SK-N-SH treated with all-trans-retinoic acid at 6 μM for 48 hours (cell line): ENCODE measurements around the gene SBNO1.

Experiments used
- ATAC-seq: fragments of 200-7000 bp; cut with Tn5 transposase; 3 replicates; pipeline ENCODE4 v1.9.1; 2020; ENCODE audit warnings: mild to moderate bottlenecking, moderate library complexity
- BACH2 ChIP-seq: fragments of 250-450 bp; sonication (Bioruptor Pico); IDR thresholded peaks from 2 replicates; pipeline ENCODE4 v1.9.0; 2021; ENCODE audit warnings: mild to moderate bottlenecking, borderline replicate concordance
- CSDC2 ChIP-seq: fragments of 250-450 bp; sonication (Bioruptor Pico); IDR thresholded peaks from 2 replicates; pipeline ENCODE4 v1.5.0; 2020; ENCODE audit warnings: mild to moderate bottlenecking, moderate library complexity
- ESRRG ChIP-seq: fragments of 250-450 bp; sonication (Bioruptor Pico); IDR thresholded peaks from 2 replicates; pipeline ENCODE4 v1.6.1; 2021; ENCODE audit warnings: mild to moderate bottlenecking
- GLIS3 ChIP-seq: fragments of 250-450 bp; sonication (Bioruptor Pico); IDR thresholded peaks from 2 replicates; pipeline ENCODE4 v1.5.0; 2020; ENCODE audit warnings: mild to moderate bottlenecking, moderate library complexity
- ISL1 ChIP-seq: fragments of 250-450 bp; sonication (Bioruptor Pico); IDR thresholded peaks from 2 replicates; pipeline ENCODE4 v2.1.2; 2022; ENCODE audit warnings: mild to moderate bottlenecking, moderate library complexity
- OSR1 ChIP-seq: fragments of 250-450 bp; sonication (Bioruptor Pico); IDR thresholded peaks from 2 replicates; pipeline ENCODE4 v1.8.0; 2022; ENCODE audit warnings: moderate library complexity, mild to moderate bottlenecking, inconsistent platforms
- PATZ1 ChIP-seq: fragments of 250-450 bp; sonication (Bioruptor Pico); IDR thresholded peaks from 2 replicates; pipeline ENCODE4 v1.8.0; 2020; ENCODE audit warnings: mild to moderate bottlenecking, moderate library complexity, borderline replicate concordance
- PPARA ChIP-seq: fragments of 250-450 bp; sonication (Bioruptor Pico); IDR thresholded peaks from 2 replicates; pipeline ENCODE4 v1.5.0; 2020; ENCODE audit warnings: mild to moderate bottlenecking, borderline replicate concordance
- RARB ChIP-seq: fragments of 250-450 bp; sonication (Bioruptor Pico); IDR thresholded peaks from 2 replicates; pipeline ENCODE4 v1.8.0; 2021; ENCODE audit warnings: mild to moderate bottlenecking, moderate library complexity
- SNAI2 ChIP-seq: fragments of 250-450 bp; sonication (Bioruptor Pico); IDR thresholded peaks from 2 replicates; pipeline ENCODE4 v1.5.0; 2020; ENCODE audit warnings: mild to moderate bottlenecking, moderate library complexity
- TCF4 ChIP-seq: fragments of 250-450 bp; sonication (Bioruptor Pico); IDR thresholded peaks from 2 replicates; pipeline ENCODE4 v1.8.0; 2021; ENCODE audit warnings: mild to moderate bottlenecking, moderate library complexity, borderline replicate concordance
- TOX ChIP-seq: fragments of 250-450 bp; sonication (Bioruptor Pico); IDR thresholded peaks from 2 replicates; pipeline ENCODE4 v1.8.0; 2021; ENCODE audit warnings: mild to moderate bottlenecking, moderate library complexity, borderline replicate concordance
- TSHZ2 ChIP-seq: fragments of 250-450 bp; sonication (Bioruptor Pico); IDR thresholded peaks from 2 replicates; pipeline ENCODE4 v1.5.0; 2020; ENCODE audit warnings: mild to moderate bottlenecking, moderate library complexity
- ZC3H10 ChIP-seq: fragments of 250-450 bp; sonication (Bioruptor Pico); IDR thresholded peaks from 2 replicates; pipeline ENCODE4 v1.5.1; 2021; ENCODE audit warnings: mild to moderate bottlenecking, moderate library complexity
- ZFP3 ChIP-seq: fragments of 250-450 bp; sonication (Bioruptor Pico); IDR thresholded peaks from 2 replicates; pipeline ENCODE4 v1.5.0; 2020; ENCODE audit warnings: mild to moderate bottlenecking, moderate library complexity
- ZFP30 ChIP-seq: fragments of 450-650 bp; formaldehyde crosslinking; IDR thresholded peaks from 2 replicates; pipeline ENCODE4 v1.5.0; 2022; ENCODE audit warnings: mild to moderate bottlenecking, moderate library complexity
- ZNF565 ChIP-seq: fragments of 450-650 bp; formaldehyde crosslinking; conservative IDR thresholded peaks from 2 replicates; pipeline ENCODE4 v1.5.0; 2020; ENCODE audit warnings: low read depth, mild to moderate bottlenecking, moderate library complexity
- ZNF70 ChIP-seq: fragments of 450-650 bp; formaldehyde crosslinking; IDR thresholded peaks from 2 replicates; pipeline ENCODE4 v1.5.0; 2020; ENCODE audit warnings: mild to moderate bottlenecking, moderate library complexity
- ZNF8 ChIP-seq: fragments of 450-650 bp; formaldehyde crosslinking; IDR thresholded peaks from 2 replicates; pipeline ENCODE4 v1.5.0; 2020; ENCODE audit warnings: mild to moderate bottlenecking, moderate library complexity
- TF ChIP-seq, protein P1 (sequence below): fragments of 250-450 bp; sonication (Bioruptor Pico); IDR thresholded peaks from 2 replicates; pipeline ENCODE4 v1.5.1; 2021; ENCODE audit warnings: mild to moderate bottlenecking, moderate library complexity
- TF ChIP-seq, protein P2 (sequence below): fragments of 250-450 bp; sonication (Bioruptor Pico); IDR thresholded peaks from 2 replicates; pipeline ENCODE4 v1.5.1; 2020; ENCODE audit warnings: low read depth, mild to moderate bottlenecking, moderate library complexity
- TF ChIP-seq, protein P3 (sequence below): fragments of 250-450 bp; sonication (Bioruptor Pico); IDR thresholded peaks from 2 replicates; pipeline ENCODE4 v1.8.0; 2021; ENCODE audit warnings: low read depth, mild to moderate bottlenecking, moderate library complexity, borderline replicate concordance

SBNO1 gene

GRCh38 chr12:123251403-123252076, 113.1 kb downstream of the SBNO1 start:
- no peak for ATAC-seq
- TF ChIP-seq, protein P1, sequence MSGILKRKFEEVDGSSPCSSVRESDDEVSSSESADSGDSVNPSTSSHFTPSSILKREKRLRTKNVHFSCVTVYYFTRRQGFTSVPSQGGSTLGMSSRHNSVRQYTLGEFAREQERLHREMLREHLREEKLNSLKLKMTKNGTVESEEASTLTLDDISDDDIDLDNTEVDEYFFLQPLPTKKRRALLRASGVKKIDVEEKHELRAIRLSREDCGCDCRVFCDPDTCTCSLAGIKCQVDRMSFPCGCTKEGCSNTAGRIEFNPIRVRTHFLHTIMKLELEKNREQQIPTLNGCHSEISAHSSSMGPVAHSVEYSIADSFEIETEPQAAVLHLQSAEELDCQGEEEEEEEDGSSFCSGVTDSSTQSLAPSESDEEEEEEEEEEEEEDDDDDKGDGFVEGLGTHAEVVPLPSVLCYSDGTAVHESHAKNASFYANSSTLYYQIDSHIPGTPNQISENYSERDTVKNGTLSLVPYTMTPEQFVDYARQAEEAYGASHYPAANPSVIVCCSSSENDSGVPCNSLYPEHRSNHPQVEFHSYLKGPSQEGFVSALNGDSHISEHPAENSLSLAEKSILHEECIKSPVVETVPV (CRISPR knock-in tag): no peak
- TF ChIP-seq OSR1 (CRISPR knock-in tag) (no peak), CSDC2 (CRISPR knock-in tag) (no peak), PPARA (CRISPR knock-in tag) (no peak), ESRRG (CRISPR knock-in tag) (no peak), TCF4 (CRISPR knock-in tag) (no peak), PATZ1 (CRISPR knock-in tag) (no peak), ZC3H10 (CRISPR knock-in tag) (no peak), ZNF70 (no peak), TSHZ2 (CRISPR knock-in tag) (no peak), TOX (CRISPR knock-in tag) (no peak), SNAI2 (CRISPR knock-in tag) (no peak), BACH2 (CRISPR knock-in tag) (no peak), RARB (no peak), ZNF565 (CRISPR knock-in tag) (no peak), ZNF8 (CRISPR knock-in tag) (no peak), ISL1 (no peak), ZFP3 (no peak)
- TF ChIP-seq, protein P2, sequence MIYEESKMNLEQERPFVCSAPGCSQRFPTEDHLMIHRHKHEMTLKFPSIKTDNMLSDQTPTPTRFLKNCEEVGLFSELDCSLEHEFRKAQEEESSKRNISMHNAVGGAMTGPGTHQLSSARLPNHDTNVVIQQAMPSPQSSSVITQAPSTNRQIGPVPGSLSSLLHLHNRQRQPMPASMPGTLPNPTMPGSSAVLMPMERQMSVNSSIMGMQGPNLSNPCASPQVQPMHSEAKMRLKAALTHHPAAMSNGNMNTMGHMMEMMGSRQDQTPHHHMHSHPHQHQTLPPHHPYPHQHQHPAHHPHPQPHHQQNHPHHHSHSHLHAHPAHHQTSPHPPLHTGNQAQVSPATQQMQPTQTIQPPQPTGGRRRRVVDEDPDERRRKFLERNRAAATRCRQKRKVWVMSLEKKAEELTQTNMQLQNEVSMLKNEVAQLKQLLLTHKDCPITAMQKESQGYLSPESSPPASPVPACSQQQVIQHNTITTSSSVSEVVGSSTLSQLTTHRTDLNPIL (CRISPR knock-in tag): no peak
- TF ChIP-seq, protein P3, sequence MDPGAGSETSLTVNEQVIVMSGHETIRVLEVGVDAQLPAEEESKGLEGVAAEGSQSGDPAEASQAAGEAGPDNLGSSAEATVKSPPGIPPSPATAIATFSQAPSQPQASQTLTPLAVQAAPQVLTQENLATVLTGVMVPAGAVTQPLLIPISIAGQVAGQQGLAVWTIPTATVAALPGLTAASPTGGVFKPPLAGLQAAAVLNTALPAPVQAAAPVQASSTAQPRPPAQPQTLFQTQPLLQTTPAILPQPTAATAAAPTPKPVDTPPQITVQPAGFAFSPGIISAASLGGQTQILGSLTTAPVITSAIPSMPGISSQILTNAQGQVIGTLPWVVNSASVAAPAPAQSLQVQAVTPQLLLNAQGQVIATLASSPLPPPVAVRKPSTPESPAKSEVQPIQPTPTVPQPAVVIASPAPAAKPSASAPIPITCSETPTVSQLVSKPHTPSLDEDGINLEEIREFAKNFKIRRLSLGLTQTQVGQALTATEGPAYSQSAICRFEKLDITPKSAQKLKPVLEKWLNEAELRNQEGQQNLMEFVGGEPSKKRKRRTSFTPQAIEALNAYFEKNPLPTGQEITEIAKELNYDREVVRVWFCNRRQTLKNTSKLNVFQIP (CRISPR knock-in tag): no peak

- TF ChIP-seq PPARA (CRISPR knock-in tag): no peak
- TF ChIP-seq TCF4 (CRISPR knock-in tag): no peak
- no peak for TF ChIP-seq ZFP30 (CRISPR knock-in tag)
- no peak for TF ChIP-seq SNAI2 (CRISPR knock-in tag)
- no peak for TF ChIP-seq ZNF70
- no peak for TF ChIP-seq ZNF565 (CRISPR knock-in tag)
- TF ChIP-seq CSDC2 (CRISPR knock-in tag): no peak
- TF ChIP-seq GLIS3: no peak
- TF ChIP-seq PATZ1 (CRISPR knock-in tag): no peak
- TF ChIP-seq TSHZ2 (CRISPR knock-in tag): no peak
- no peak for TF ChIP-seq ESRRG (CRISPR knock-in tag)
- no peak for TF ChIP-seq BACH2 (CRISPR knock-in tag)
- no peak for TF ChIP-seq ISL1
- no peak for TF ChIP-seq ZFP3
- TF ChIP-seq, all 23 proteins: peak for 0
These were observed 113.9 kb downstream of the SBNO1 start for GRCh38 chr12:123250471-123251383.

More at GRCh38 chr12:123250471-123251383, 113.9 kb downstream of the SBNO1 start:
- no peak for ATAC-seq
